Measurements from ENCODE around the gene CDH16.
"Not testable (repeated sequence)": the region's sequence is repeated elsewhere in the genome, so short reads cannot be mapped to it uniquely, and the experiment has no call there.

- not testable (repeated sequence) for TF ChIP-seq CTCF (IDR thresholded peaks at IDR 0.05; ENCODE audit: low read depth, low read length); EZH2phosphoT487 (IDR thresholded peaks at IDR 0.05; ENCODE audit: low read depth)
Observed at GRCh38 chr16:66871363-66871762, 47.3 kb downstream of the CDH16 start.
